HepG2 (cell line): ENCODE data around the gene ICAM3. TPM values are rescaled to one million over a fixed set of nuclear protein-coding genes. Genes with fewer than 3 reads are reported as not detected.

Experiments used
- CEBPG ChIP-seq: IDR thresholded peaks from 2 replicates; pipeline ENCODE4 v1.6.1; 2016
- CEBPZ ChIP-seq: IDR thresholded peaks from 2 replicates; pipeline ENCODE4 v1.6.1; 2012; ENCODE audit warnings: low read length, improper control_type of control experiment
- CENPT ChIP-seq: sonication (generic); formaldehyde crosslinking; IDR thresholded peaks from 2 replicates; pipeline ENCODE4 v1.8.0; 2022; ENCODE audit warnings: low read depth, mild to moderate bottlenecking, moderate library complexity, missing genetic modification reagents
- E2F1 ChIP-seq: sonication (generic); formaldehyde crosslinking; IDR thresholded peaks from 2 replicates; pipeline ENCODE4 v1.5.0; 2020; ENCODE audit warnings: missing genetic modification reagents
- HNRNPL ChIP-seq: fragments of 200-400 bp; formaldehyde crosslinking; IDR thresholded peaks from 2 replicates; pipeline ENCODE4 v1.6.1; 2017; ENCODE audit warnings: mild to moderate bottlenecking, low read depth, low read length
- IKZF5 ChIP-seq: IDR thresholded peaks from 2 replicates; pipeline ENCODE4 v1.6.1; 2018; ENCODE audit warnings: missing genetic modification reagents, mild to moderate bottlenecking, missing compliant biosample characterization
- IRF1 ChIP-seq: sonication (generic); formaldehyde crosslinking; IDR thresholded peaks from 2 replicates; pipeline ENCODE4 v1.4.0; 2020; ENCODE audit warnings: low read depth, mild to moderate bottlenecking, missing genetic modification reagents
- KDM5A ChIP-seq: fragments of 200-600 bp; sonication (generic); IDR thresholded peaks from 2 replicates; pipeline ENCODE4 v1.7.0; 2018; ENCODE audit warnings: antibody characterized with exemption, mild to moderate bottlenecking, low read length, borderline replicate concordance
- MAF1 ChIP-seq: sonication (generic); formaldehyde crosslinking; IDR thresholded peaks from 2 replicates; pipeline ENCODE4 v1.5.0; 2020; ENCODE audit warnings: missing genetic modification reagents, borderline replicate concordance
- MATR3 ChIP-seq: sonication (generic); formaldehyde crosslinking; IDR thresholded peaks from 2 replicates; pipeline ENCODE4 v1.4.0; 2020; ENCODE audit warnings: missing genetic modification reagents
- NFATC3 ChIP-seq: sonication (generic); formaldehyde crosslinking; IDR thresholded peaks from 2 replicates; pipeline ENCODE4 v1.5.1; 2020; ENCODE audit warnings: mild to moderate bottlenecking, missing genetic modification reagents
- NR2F1 ChIP-seq, 2 experiments: fragments of 450-650 bp in 1 of 2; formaldehyde crosslinking in 1 of 2; IDR thresholded peaks; 2 replicates each; pipeline versions ENCODE4 v1.5.0 to v1.6.1; 2016 to 2020; ENCODE audit warnings: mild to moderate bottlenecking in 1 of 2, missing compliant biosample characterization in 1 of 2, missing genetic modification reagents in 1 of 2, moderate library complexity in 1 of 2
- RFXAP ChIP-seq: sonication (generic); formaldehyde crosslinking; IDR thresholded peaks from 2 replicates; pipeline ENCODE4 v1.4.0; 2020; ENCODE audit warnings: missing genetic modification reagents, borderline replicate concordance
- SETDB1 ChIP-seq: sonication (generic); formaldehyde crosslinking; IDR thresholded peaks from 2 replicates; pipeline ENCODE4 v1.5.1; 2020; ENCODE audit warnings: missing genetic modification reagents, mild to moderate bottlenecking, borderline replicate concordance
- SUZ12 ChIP-seq: fragments of 150-350 bp; IDR thresholded peaks from 2 replicates; pipeline ENCODE4 v1.6.1; 2014; ENCODE audit warnings: low read depth, low read length
- TIGD3 ChIP-seq: sonication (generic); formaldehyde crosslinking; IDR thresholded peaks from 2 replicates; pipeline ENCODE4 v1.5.1; 2020; ENCODE audit warnings: mild to moderate bottlenecking, missing genetic modification reagents, borderline replicate concordance
- XRCC5 ChIP-seq: fragments of 200-400 bp; formaldehyde crosslinking; optimal IDR thresholded peaks from 2 replicates; pipeline ENCODE3; 2017; ENCODE audit warnings: mild to moderate bottlenecking, low read length
- ZNF598 ChIP-seq: sonication (generic); formaldehyde crosslinking; IDR thresholded peaks from 2 replicates; pipeline ENCODE4 v1.5.1; 2020; ENCODE audit warnings: mild to moderate bottlenecking, missing genetic modification reagents, borderline replicate concordance
- ZNF691 ChIP-seq: sonication (generic); formaldehyde crosslinking; IDR thresholded peaks from 2 replicates; pipeline ENCODE4 v1.4.0; 2020; ENCODE audit warnings: missing genetic modification reagents, low read depth, mild to moderate bottlenecking, borderline replicate concordance
- ZNF7 ChIP-seq: IDR thresholded peaks from 2 replicates; pipeline ENCODE4 v1.6.1; 2016; ENCODE audit warnings: missing biosample characterization, missing genetic modification reagents
- ZNF75D ChIP-seq: sonication (generic); formaldehyde crosslinking; IDR thresholded peaks from 2 replicates; pipeline ENCODE4 v1.8.1; 2023; ENCODE audit warnings: missing genetic modification reagents, mild to moderate bottlenecking, borderline replicate concordance
- polyA plus RNA-seq, 8 experiments: library from polyadenylated mRNA; depleted of rRNA in 3 of 8; stranded (reverse) in 7 of 8; unstranded in 1 of 8; fragments of >200 nt; fragmentation: Illumina TruSeq in 4 of 8; extraction: Trizol in 4 of 8; gene quantifications; 2 replicates each; pipeline versions ENCODE4 v1.2.1 to v1.2.3, GENCODE V29; 2011 to 2016; ENCODE audit warnings: low read depth in 4 of 8, missing spikeins in 1 of 8, mixed read lengths in 1 of 8; ENCODE audit not compliant: insufficient read depth in 1 of 8
- total RNA-seq, 5 experiments: library from RNA; depleted of rRNA; stranded (reverse); fragments of >200 nt; fragmentation: Illumina TruSeq; extraction: Trizol; gene quantifications; 2 replicates each; pipeline ENCODE4 v1.2.3, GENCODE V29; 2016; ENCODE audit warnings: low read depth in 1 of 5

ICAM3 gene
- total and polyA plus RNA-seq, 2 of the 13 experiments (the other 11 are each of a cell fraction or from before 2014, with no cell fraction given) = 14.1 to 21.0 TPM

GRCh38 chr19:10289167-10289835 lies 50.1 kb downstream of the ICAM3 start (continued):
- TF ChIP-seq TIGD3 = no peak
- TF ChIP-seq ZNF75D (CRISPR knock-in tag) = no peak
- TF ChIP-seq IRF1 (CRISPR knock-in tag) = no peak
- no peak for TF ChIP-seq MATR3
- TF ChIP-seq NR2F1 (CRISPR knock-in tag; IDR thresholded peaks at IDR 0.05) = no peak
- no peak for TF ChIP-seq CENPT (CRISPR knock-in tag)
- TF ChIP-seq CEBPZ = no peak
- TF ChIP-seq ZNF7 = no peak
- TF ChIP-seq ZNF691 = no peak
- no peak for TF ChIP-seq MAF1 (CRISPR knock-in tag)
- TF ChIP-seq HNRNPL = no peak
- no peak for TF ChIP-seq SUZ12
- no peak for TF ChIP-seq ZNF598 (CRISPR knock-in tag)
- TF ChIP-seq E2F1 (CRISPR knock-in tag) = no peak
- no peak for TF ChIP-seq NFATC3
- TF ChIP-seq CEBPG (CRISPR knock-in tag) = no peak
- no peak for TF ChIP-seq XRCC5
- no peak; the same call in 1 of the 2 replicates for TF ChIP-seq IKZF5 (CRISPR knock-in tag)
- TF ChIP-seq SETDB1 (CRISPR knock-in tag) = no peak
- TF ChIP-seq RFXAP (CRISPR knock-in tag) = no peak
- no peak for TF ChIP-seq KDM5A
